ENCODE data around the gene KDM4B. TPM values are rescaled to one million over a fixed set of nuclear protein-coding genes. Genes with fewer than 3 reads are reported as not detected.

KDM4B gene
- total RNA-seq, 1 experiment from 2014 or later, result 43.7 TPM

- Histone ChIP-seq H3K79me2 (ENCODE audit: insufficient read depth, low read length) (no peaks in the 10 kb centered on the region), H4K20me1 (ENCODE audit: control insufficient read depth, insufficient read depth, insufficient read length) (no peaks in the 10 kb centered on the region), H3K9ac (ENCODE audit: extremely low read depth, insufficient read length, low read length) (no peak overlapping the region), H3T11ph (ENCODE audit: low read length) (no peak overlapping the region), H3K27me3 (ENCODE audit: insufficient read depth, low read length) (no peaks in the 10 kb centered on the region), H2BK12ac (ENCODE audit: insufficient read length, low read depth, low read length) (no peak overlapping the region), H3K56ac (ENCODE audit: insufficient read length, low read depth, low read length) (no peak overlapping the region), H3K4me2 (ENCODE audit: insufficient read depth, insufficient read length, low read length) (no peak overlapping the region), H4K91ac (ENCODE audit: insufficient read length, low read depth, low read length) (no peak overlapping the region), H3K79me1 (ENCODE audit: insufficient read depth, low read depth, low read length, poor library complexity, severe bottlenecking) (no peaks in the 10 kb centered on the region), H2BK5ac (ENCODE audit: insufficient read length, low read length) (no peak overlapping the region), H3K4me1 (ENCODE audit: insufficient read depth, low read length) (no peaks in the 10 kb centered on the region), H2AK5ac (ENCODE audit: insufficient read length, low read length) (no peak overlapping the region), H2BK120ac (ENCODE audit: low read depth, low read length, poor library complexity, severe bottlenecking) (no peak overlapping the region), H3K4ac (ENCODE audit: low read depth, low read length) (no peak overlapping the region), H4K5ac (ENCODE audit: insufficient read length, low read depth, low read length) (no peak overlapping the region), H3K27ac (ENCODE audit: insufficient read length, low read depth, low read length) (no peak overlapping the region), H2BK15ac (ENCODE audit: low read depth, low read length) (no peak overlapping the region), H3K18ac (ENCODE audit: insufficient read length, low read depth, low read length) (no peak overlapping the region), H3K9me3 (ENCODE audit: control insufficient read depth, low read depth, low read length) (no peaks in the 10 kb centered on the region), H3K23me2 (ENCODE audit: insufficient read length, low read depth, low read length, poor library complexity, severe bottlenecking) (no peaks in the 10 kb centered on the region), H2BK20ac (ENCODE audit: low read depth, low read length, poor library complexity, severe bottlenecking) (no peak overlapping the region), H4K8ac (replicated peaks; ENCODE audit: insufficient read length, low read depth, low read length) (no peak overlapping the region), H3K23ac (ENCODE audit: insufficient read length, low read depth, low read length) (no peak overlapping the region), H2AFZ (ENCODE audit: low read length) (no peak overlapping the region), H3K14ac (ENCODE audit: insufficient read depth, low read length) (no peak overlapping the region; the same call in 1 of the 2 replicates)
- DNase-seq, result no peak
- peaks cover 5 to 29% of the 10 kb centered on the region in 2 experiments for H3K4me1 Mint-ChIP-seq
- peak overlapping the region in 2 of 3 experiments; percentile 77 to 79; a peak in 3 of 7 replicates for H3K27ac Mint-ChIP-seq
- H3K4me3 Mint-ChIP-seq, result no peak overlapping the region
- peaks cover 24 to 36% (median 30%) of the 10 kb centered on the region in 3 experiments for H3K36me3 Mint-ChIP-seq (ENCODE audit: insufficient read depth in 1 of 3, low read depth in 3 of 3)
- TF ChIP-seq CTCF (conservative IDR thresholded peaks at IDR 0.05), result no peak
- peaks cover 16 to 20% of the 10 kb centered on the region in 2 experiments for H3K9me3 Mint-ChIP-seq
- no peaks in the 10 kb centered on the region; the same call in 1 of the 2 replicates for H3K27me3 Mint-ChIP-seq (ENCODE audit: low read depth)
- WGBS (ENCODE audit: extremely low coverage, insufficient read length, low lambda C conversion rate), result no CpG with 5 or more reads among the region's 9 CpGs
These were observed 93.3 kb downstream of the KDM4B start for GRCh38 chr19:5062195-5062594.
